NK-92 (cell line): ENCODE results near the gene TNNI3K.

Experiments used
- DNase-seq: peaks from one replicate; lab custom pipeline; 2025; ENCODE audit not compliant: unreplicated experiment; lab: John Stamatoyannopoulos, UW

The TNNI3K gene

GRCh38 chr1:74481607-74482006 lies 246.4 kb downstream of the TNNI3K start:
- DNase-seq, result no peak

- DNase-seq, result no peak
Measured at GRCh38 chr1:74485622-74486021, 250.4 kb downstream of the TNNI3K start.

- no peak for DNase-seq
Measured at GRCh38 chr1:74486036-74486435, 250.8 kb downstream of the TNNI3K start.

- DNase-seq, result no peak
Measured at GRCh38 chr1:74496669-74497068, 261.5 kb downstream of the TNNI3K start.

GRCh38 chr1:74498901-74499300 lies 263.7 kb downstream of the TNNI3K start:
- no peak for DNase-seq

GRCh38 chr1:74502432-74502831 lies 267.2 kb downstream of the TNNI3K start:
- no peak for DNase-seq

GRCh38 chr1:74502858-74503257 lies 267.7 kb downstream of the TNNI3K start:
- no peak for DNase-seq

- DNase-seq, result no peak
Measured at GRCh38 chr1:74504125-74504932, 269.1 kb downstream of the TNNI3K start.

- no peak for DNase-seq
Measured at GRCh38 chr1:74504933-74505512, 269.8 kb downstream of the TNNI3K start.

GRCh38 chr1:74505928-74506710 lies 270.9 kb downstream of the TNNI3K start:
- DNase-seq, result no peak

- no peak for DNase-seq
Measured at GRCh38 chr1:74508449-74508848, 273.3 kb downstream of the TNNI3K start.

GRCh38 chr1:74512170-74512915 lies 277.2 kb downstream of the TNNI3K start, which contains the start of gene LRRC53:
Gene LRRC53, minus strand, starts transcription at chr1:74512611. Its CDS starts 29,262 bp downstream, at chr1:74483349.
- DNase-seq, result no peak

- DNase-seq, result no peak
Measured at GRCh38 chr1:74513411-74514300, 278.5 kb downstream of the TNNI3K start.

- DNase-seq, result no peak
Measured at GRCh38 chr1:74517599-74518051, 282.4 kb downstream of the TNNI3K start.

GRCh38 chr1:74522148-74522547 lies 287.0 kb downstream of the TNNI3K start:
- DNase-seq, result no peak

GRCh38 chr1:74523873-74524480 lies 288.8 kb downstream of the TNNI3K start:
- DNase-seq, result no peak

GRCh38 chr1:74526708-74527107 lies 291.5 kb downstream of the TNNI3K start:
- no peak for DNase-seq

- no peak for DNase-seq
Measured at GRCh38 chr1:74528123-74528522, 292.9 kb downstream of the TNNI3K start.

- no peak for DNase-seq
Measured at GRCh38 chr1:74530892-74531291, 295.7 kb downstream of the TNNI3K start.

- DNase-seq, result no peak
Measured at GRCh38 chr1:74531796-74532195, 296.6 kb downstream of the TNNI3K start.
